ENCODE results near the gene WT1. TPM values are rescaled to one million over a fixed set of nuclear protein-coding genes. Genes with fewer than 3 reads are reported as not detected.

WT1 gene
- total and polyA plus RNA-seq, 2 of the 4 experiments (the other 2 are of a cell fraction): not detected

DNA sequence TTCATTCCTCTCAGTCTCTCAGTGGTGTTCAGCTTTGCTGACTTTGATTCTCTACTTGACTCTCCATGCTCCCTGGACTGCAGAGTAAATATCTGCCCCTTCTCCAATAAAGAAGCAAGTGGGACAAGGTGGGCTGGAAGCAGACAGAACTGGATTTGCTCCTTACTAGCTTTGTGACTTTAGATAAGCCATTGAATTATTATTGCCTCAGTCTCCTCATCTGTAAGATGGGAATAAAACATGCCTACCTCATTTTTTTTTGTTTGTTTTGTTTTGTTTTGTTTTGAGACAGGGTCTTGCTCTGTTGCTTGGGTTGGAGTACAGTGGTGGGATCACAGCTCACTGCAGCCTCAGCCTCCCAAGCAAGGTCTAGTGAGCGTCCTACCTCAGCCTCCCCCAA is 44.6 kb downstream of the WT1 start:
- no peak overlapping the region for H3K27ac ChIP-seq (ENCODE audit: insufficient read depth, low read length)

More for the DNA sequence above, 44.6 kb downstream of the WT1 start:
- Histone ChIP-seq H3K18ac (ENCODE audit: low read depth, low read length) (no peak overlapping the region), H3K23ac (ENCODE audit: low read depth, low read length) (no peak overlapping the region), H2AK5ac (ENCODE audit: low read depth, low read length) (no peak overlapping the region), H2BK15ac (ENCODE audit: low read depth, low read length) (no peak overlapping the region), H3K9me3 (ENCODE audit: control insufficient read depth, insufficient read depth, low read length) (no peaks in the 10 kb centered on the region), H4K91ac (ENCODE audit: insufficient read depth, low read depth, low read length) (no peak overlapping the region), H3K56ac (ENCODE audit: extremely low read depth, insufficient read depth, low read length) (no peak overlapping the region), H3K9me1 (ENCODE audit: insufficient read depth, low read length) (no peaks in the 10 kb centered on the region), H4K8ac (ENCODE audit: low read depth in 2 of 2, low read length in 2 of 2) (no peak overlapping the region), H4K5ac (ENCODE audit: low read depth, low read length) (no peak overlapping the region), H4K20me1 (ENCODE audit: insufficient read depth, low read length) (no peaks in the 10 kb centered on the region), H2AK9ac (replicated peaks; ENCODE audit: low read depth, low read length, poor library complexity) (no peak overlapping the region), H2BK5ac (ENCODE audit: low read depth, low read length, poor library complexity, severe bottlenecking) (no peak overlapping the region), H2BK120ac (ENCODE audit: low read depth, low read length) (no peak overlapping the region), H2AFZ (replicated peaks; ENCODE audit: low read length, poor library complexity) (no peak overlapping the region), H3K14ac (replicated peaks; ENCODE audit: low read depth, low read length) (no peak overlapping the region), H3K36me3 (ENCODE audit: control insufficient read depth, insufficient read depth, low read length) (no peaks in the 10 kb centered on the region), H3K4ac (ENCODE audit: low read depth, low read length) (no peak overlapping the region), H3K9ac (ENCODE audit: low read depth, low read length) (no peak overlapping the region), H3K27me3 (ENCODE audit: control insufficient read depth, insufficient read depth, low read length) (peaks cover 5% of the 10 kb centered on the region), H2BK20ac (ENCODE audit: low read depth, low read length) (no peak overlapping the region), H3K4me3 (ENCODE audit: insufficient read depth, low read depth, low read length) (no peak overlapping the region), H3K79me1 (ENCODE audit: low read depth in 1 of 2, low read length in 2 of 2) (no peaks in the 10 kb centered on the region), H3K4me2 (ENCODE audit: low read depth, low read length) (no peak overlapping the region), H3K4me1 (ENCODE audit: control insufficient read depth, insufficient read depth, low read length) (no peaks in the 10 kb centered on the region)
- no peak for TF ChIP-seq CEBPB (IDR thresholded peaks at IDR 0.05; ENCODE audit: low read depth, low read length)
- no peak for TF ChIP-seq RCOR1 (IDR thresholded peaks at IDR 0.05; ENCODE audit: insufficient replicate concordance, low read length)
- TF ChIP-seq MAFK (IDR thresholded peaks at IDR 0.05; ENCODE audit: low read depth, low read length): no peak
- TF ChIP-seq FOS (IDR thresholded peaks at IDR 0.05; ENCODE audit: low read depth, low read length): no peak
- no CpG with 5 or more reads among the region's 1 CpG for WGBS, 2 experiments (ENCODE audit: extremely low coverage in 2 of 2, insufficient read length in 1 of 2)
- BruUV-seq (replicated peaks): no TSS peak
- intact Hi-C loops (cut with micrococcal nuclease): no loop called here
- CTCF ChIA-PET: no interaction called here
- DNase-seq (no peak), ATAC-seq (ENCODE audit: low read depth) (no peak)
- POLR2A ChIA-PET (ENCODE audit: unreplicated experiment): no interaction called here
- dilution Hi-C loops (cut with HindIII; ENCODE audit: low sequenced_read_pairs, unreplicated experiment): no loop called here
- in situ Hi-C loops (cut with MboI; ENCODE audit: low sequenced_read_pairs): no loop called here
